ENCODE measurements around the gene COG7.

- TF ChIP-seq CTCF (conservative IDR thresholded peaks at IDR 0.05), result no peak
- TF ChIP-seq EZH2 (IDR thresholded peaks at IDR 0.05; ENCODE audit: low read depth), result no peak
These were observed 83.6 kb downstream of the COG7 start for GRCh38 chr16:23369416-23369815.
